ENCODE results near the gene PMS1.
"Not testable (repeated sequence)": the region's sequence is repeated elsewhere in the genome, so short reads cannot be mapped to it uniquely, and the experiment has no call there.

The PMS1 gene

GRCh38 chr2:189854940-189855339 is 70.7 kb downstream of the PMS1 start:
- H3K27ac ChIP-seq = no peak overlapping the region
- DNase-seq (ENCODE audit: low read depth, low spot score) = no peak

GRCh38 chr2:189858291-189858690 is 74.0 kb downstream of the PMS1 start:
- H3K27ac ChIP-seq = no peak overlapping the region
- DNase-seq (ENCODE audit: low read depth, low spot score) = no peak

GRCh38 chr2:189860161-189860560 is 75.9 kb downstream of the PMS1 start:
- H3K27ac ChIP-seq = no peak overlapping the region
- no peak for DNase-seq (ENCODE audit: low read depth, low spot score)

DNA sequence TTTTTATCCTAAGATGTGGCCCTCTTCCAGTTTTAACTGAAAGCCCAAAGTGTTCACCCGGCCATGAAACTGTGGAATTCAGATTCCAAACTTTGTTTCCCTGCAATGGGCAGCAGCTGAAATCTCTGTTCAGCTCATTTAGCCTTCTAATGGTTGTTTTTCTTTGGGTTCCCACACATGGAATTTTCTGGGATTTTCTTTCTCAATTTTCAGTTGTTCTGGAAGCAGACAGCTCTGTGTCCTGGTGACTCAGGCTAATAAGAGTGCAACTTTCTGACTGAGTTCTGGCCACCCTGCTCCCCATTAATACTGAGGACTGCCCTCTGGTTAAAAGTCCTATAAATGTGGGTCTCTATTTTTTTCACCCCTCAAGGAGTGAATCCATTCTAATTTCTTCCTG is 78.5 kb downstream of the PMS1 start:
- H3K27ac ChIP-seq = no peak overlapping the region
- DNase-seq (ENCODE audit: low read depth, low spot score) = no peak

- no peak for DNase-seq (ENCODE audit: low read depth, low spot score)
- no peak overlapping the region for H3K27ac ChIP-seq
Observed at GRCh38 chr2:189865826-189866225, 81.6 kb downstream of the PMS1 start.

GRCh38 chr2:189866296-189866695 is 82.0 kb downstream of the PMS1 start:
- no peak overlapping the region for H3K27ac ChIP-seq
- no peak for DNase-seq (ENCODE audit: low read depth, low spot score)

DNA sequence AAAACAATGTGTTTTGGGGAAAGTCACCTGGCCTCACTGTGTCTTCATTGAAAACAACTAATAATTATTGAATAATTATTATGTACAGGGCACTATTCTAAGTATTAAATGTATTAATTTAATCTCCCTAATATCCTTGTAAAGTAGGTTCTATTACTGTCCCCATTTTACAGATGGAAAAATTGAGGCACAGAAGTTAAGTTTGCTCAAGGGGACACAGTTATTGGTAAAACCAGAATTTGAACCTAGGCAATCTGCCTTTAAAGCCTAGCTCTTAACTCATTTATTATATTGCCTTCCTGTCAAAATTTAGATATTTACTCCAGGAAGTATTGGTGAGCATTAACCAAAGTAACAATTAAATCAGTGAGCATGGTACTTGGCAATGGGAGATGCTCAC is 84.6 kb downstream of the PMS1 start:
- no peak overlapping the region for H3K27ac ChIP-seq
- DNase-seq (ENCODE audit: low read depth, low spot score) = no peak

DNA sequence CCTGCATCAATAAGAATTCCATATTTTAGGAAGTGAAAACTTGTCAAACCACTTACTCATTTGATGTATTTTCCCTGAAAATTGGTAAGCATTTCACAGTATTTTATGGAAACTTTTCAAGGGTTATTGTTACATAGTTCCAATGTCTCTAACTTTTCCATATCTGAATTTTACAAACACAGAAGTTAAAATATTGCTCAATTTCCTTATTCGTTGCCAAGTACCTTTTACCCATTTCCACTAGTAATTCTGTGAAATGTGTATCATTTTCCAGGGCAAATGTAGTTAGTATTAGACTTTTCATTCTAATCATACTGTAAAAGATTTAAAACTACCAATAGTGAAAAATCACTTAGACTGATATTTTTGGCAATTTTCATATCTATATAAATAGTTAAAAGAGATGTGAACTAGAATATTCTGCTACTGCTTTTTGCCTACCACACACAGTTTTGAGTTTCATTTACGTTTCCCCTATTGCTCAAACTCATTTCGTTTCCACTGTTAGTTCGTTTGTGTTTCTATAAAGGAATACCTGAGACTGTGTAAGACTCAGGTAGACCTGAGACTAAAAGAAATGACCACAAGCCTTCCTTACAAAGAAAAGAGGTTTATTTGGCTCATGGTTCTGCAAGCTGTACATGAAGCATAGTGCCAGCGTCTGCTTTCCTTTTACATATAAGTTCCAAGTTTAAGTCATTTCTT is 86.3 kb downstream of the PMS1 start:
- DNase-seq (ENCODE audit: low read depth, low spot score) = no peak
- no peak overlapping the region for H3K27ac ChIP-seq

GRCh38 chr2:189873696-189874095 is 89.4 kb downstream of the PMS1 start:
- H3K27ac ChIP-seq = no peak overlapping the region
- no peak for DNase-seq (ENCODE audit: low read depth, low spot score)

GRCh38 chr2:189874586-189875320 is 90.5 kb downstream of the PMS1 start:
- no peak overlapping the region for H3K27ac ChIP-seq
- DNase-seq (ENCODE audit: low read depth, low spot score) = no peak

DNA sequence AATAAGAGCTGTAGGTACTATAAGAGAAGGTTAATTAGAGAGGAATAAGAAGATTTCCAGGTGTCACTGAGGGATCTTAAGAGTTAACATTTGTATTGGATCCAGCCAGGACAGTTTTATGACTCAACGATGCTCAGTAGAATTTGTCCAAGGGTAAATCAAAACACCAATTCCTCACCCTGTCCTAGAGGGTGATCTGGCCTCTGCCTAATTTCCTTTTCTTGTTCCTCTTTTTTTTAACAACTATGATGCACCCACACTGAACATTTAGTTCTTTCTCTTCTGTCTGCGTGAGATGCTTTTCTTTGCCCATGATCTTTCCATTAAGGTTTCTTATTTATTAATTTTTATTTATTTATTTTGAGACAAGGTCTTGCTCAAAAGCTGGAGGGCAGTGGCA is 92.0 kb downstream of the PMS1 start:
- H3K27ac ChIP-seq = no peak overlapping the region
- DNase-seq (ENCODE audit: low read depth, low spot score) = no peak

GRCh38 chr2:189879716-189880081 is 95.4 kb downstream of the PMS1 start:
- H3K27ac ChIP-seq = no peak overlapping the region
- no peak for DNase-seq (ENCODE audit: low read depth, low spot score)

DNA sequence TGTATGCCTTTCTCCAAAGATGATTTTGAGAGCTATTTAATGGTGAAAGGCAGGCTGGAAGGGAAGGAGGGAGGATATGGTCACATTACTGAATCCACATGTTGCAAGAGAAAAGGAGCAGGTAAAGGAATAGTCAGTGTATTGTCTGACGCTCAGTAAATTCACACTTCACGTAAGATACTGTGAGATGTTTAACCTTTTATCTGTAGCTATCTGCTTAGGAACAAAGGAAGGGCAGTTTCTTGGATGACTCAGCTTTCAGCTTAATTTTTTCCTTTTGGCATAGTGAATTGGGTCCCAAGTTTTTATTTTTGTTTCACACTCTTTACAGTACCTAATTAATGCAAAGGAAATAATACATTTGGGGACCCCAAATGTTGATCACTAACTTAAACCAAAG is 96.2 kb downstream of the PMS1 start:
- no peak for DNase-seq (ENCODE audit: low read depth, low spot score)
- H3K27ac ChIP-seq = no peak overlapping the region

GRCh38 chr2:189880832-189881492 is 96.7 kb downstream of the PMS1 start:
- no peak overlapping the region for H3K27ac ChIP-seq
- no peak for DNase-seq (ENCODE audit: low read depth, low spot score)

DNA sequence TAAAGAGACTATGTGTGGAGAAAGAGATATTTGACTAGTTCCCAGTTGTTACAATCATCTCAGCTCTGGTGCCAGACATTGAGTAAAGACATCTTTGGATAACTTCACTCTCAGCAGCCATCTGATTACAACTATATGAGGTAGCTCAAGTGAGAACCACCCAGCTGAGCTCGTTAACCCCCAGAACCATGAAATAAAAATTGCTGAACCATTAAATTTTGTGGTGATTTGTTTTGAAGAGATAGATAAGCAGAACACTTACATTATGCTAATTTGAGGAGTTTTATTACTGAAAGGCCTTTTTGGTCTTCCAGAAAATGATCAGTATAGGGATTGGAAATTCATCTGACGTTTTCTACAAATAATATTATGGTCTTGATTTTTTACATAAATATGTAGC is 101.1 kb downstream of the PMS1 start:
- no peak overlapping the region for H3K27ac ChIP-seq
- no peak for DNase-seq (ENCODE audit: low read depth, low spot score)

DNA sequence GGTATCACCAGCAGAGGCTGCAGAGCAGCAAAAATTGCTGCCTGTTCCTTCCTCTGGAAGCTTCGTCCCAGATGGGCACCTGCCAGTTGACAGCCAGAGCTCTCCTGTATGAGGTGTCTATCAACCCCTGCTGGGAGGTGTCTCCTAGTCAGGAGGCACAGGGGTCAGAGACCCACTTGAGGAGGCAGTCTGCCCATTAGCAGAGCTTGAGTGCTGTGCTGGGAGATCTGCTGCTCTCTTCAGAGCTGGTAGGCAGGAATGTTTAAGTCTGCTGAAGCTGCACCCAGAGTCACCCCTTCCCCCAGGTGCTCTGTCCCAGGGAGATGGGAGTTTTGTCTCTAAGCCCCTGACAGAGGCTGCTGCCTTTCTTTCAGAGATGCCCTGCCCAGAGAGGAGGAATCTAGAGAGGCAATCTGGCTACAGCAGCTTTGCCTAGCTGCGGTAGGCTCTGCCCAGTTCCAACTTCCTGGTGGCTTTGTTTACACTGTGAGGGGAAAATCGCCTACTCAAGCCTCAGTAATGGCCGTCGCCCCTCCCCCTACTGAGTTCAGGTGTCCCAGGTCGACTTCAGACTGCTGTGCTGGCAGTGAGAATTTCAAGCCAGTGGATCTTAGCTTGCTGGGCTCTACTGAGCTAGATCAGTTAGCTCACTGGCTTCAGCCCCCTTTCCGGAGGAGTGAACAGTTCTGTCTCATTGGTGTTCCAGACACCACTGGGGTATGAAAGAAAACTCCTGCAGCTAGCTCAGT is 108.5 kb downstream of the PMS1 start:
- DNase-seq (ENCODE audit: low read depth, low spot score); H3K27ac ChIP-seq: not testable (repeated sequence)

GRCh38 chr2:189896809-189897208 is 112.6 kb downstream of the PMS1 start:
- no peak for DNase-seq (ENCODE audit: low read depth, low spot score)
- H3K27ac ChIP-seq = no peak overlapping the region

DNA sequence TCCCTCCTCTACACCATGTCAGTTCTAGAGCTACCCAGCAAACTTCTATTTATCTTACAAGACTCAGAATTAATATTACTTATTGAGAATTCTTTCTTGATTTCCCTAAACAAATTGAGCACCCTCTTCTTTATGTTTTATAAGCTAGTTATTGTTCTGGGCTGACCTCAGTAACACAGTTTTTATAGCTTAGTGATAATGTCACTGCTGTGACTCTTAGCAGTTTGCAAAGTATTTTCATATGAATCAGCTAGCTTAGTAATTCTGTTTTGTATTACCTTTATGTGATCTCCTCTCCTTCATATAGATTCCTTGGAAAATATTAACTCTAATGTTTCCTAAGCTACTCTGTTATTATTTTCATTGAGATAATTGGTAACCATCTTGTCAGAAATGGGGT is 114.9 kb downstream of the PMS1 start:
- H3K27ac ChIP-seq = no peak overlapping the region
- no peak for DNase-seq (ENCODE audit: low read depth, low spot score)

GRCh38 chr2:189900726-189901125 is 116.5 kb downstream of the PMS1 start:
- no peak for DNase-seq (ENCODE audit: low read depth, low spot score)
- no peak overlapping the region for H3K27ac ChIP-seq

DNA sequence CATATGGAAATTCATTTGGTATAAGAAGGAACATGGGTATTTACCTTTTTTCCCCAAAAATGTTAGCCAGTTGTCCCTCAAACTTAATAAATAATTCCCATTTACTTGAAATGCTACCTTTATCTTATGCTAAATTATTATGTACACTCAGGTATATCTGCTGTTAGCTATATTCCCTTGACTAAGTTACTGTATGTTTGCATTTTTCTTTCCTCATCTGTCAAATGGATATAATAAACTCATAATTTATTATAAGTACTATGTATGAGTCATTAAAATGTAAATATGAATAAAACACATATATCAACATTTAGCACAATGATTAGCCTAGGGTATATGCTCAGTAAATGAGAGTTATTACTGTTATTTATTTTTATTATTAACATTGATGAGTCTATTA is 117.4 kb downstream of the PMS1 start:
- DNase-seq (ENCODE audit: low read depth, low spot score) = no peak
- no peak overlapping the region for H3K27ac ChIP-seq

DNA sequence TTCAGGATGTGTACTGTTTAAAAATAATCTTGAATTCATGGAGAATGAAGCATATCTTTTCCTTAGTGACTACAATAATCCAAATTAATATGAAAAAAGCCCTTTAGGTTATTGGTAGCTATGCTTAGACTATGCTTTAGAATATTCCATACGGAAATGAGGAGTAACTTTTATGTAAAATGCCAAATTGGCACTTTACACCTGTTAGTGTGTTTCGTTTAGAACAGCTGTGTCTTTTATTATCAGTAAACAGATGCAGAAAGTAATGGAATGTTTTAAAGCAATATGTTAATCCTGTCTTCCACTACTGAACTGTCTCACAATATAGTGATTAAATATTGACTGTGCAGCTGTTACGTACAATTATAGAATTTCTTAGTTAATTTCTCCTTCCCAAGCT is 129.6 kb downstream of the PMS1 start:
- DNase-seq (ENCODE audit: low read depth, low spot score) = no peak
- no peak overlapping the region for H3K27ac ChIP-seq

All from epithelial cell of prostate (primary cell).